ENCODE results near the gene CCNY. TPM values are rescaled to one million over a fixed set of nuclear protein-coding genes. Genes with fewer than 3 reads are reported as not detected.

The CCNY gene
- polyA plus RNA-seq, 2 donors = 15.1 TPM

- Histone ChIP-seq H3K9me3 (ENCODE audit: control insufficient read depth in 2 of 2, insufficient read depth in 1 of 2, low read depth in 1 of 2, low read length in 1 of 2) (no peaks in the 10 kb centered on the region), H3K4me1 (ENCODE audit: control insufficient read depth in 2 of 2, insufficient read depth in 2 of 2, low read length in 1 of 2) (no peaks in the 10 kb centered on the region), H3K27me3 (ENCODE audit: control insufficient read depth in 1 of 2, insufficient read depth in 2 of 2, low read length in 2 of 2) (no peaks in the 10 kb centered on the region), H3K27ac (ENCODE audit: low read depth in 2 of 2, low read length in 1 of 2) (no peak overlapping the region), H3K4me3 (ENCODE audit: low read depth in 1 of 2, low read length in 2 of 2) (no peak overlapping the region), H3K36me3 (ENCODE audit: control insufficient read depth in 2 of 2, insufficient read depth in 2 of 2, low read length in 1 of 2) (peaks cover 0 to 12% of the 10 kb centered on the region in 2 donors)
- 90 to 100% methylated on average over 1 of the region's 1 CpG for WGBS, 2 donors
Measured at GRCh38 chr10:35562427-35562826, 226.1 kb downstream of the CCNY start.

GRCh38 chr10:35563261-35563891 lies 227.1 kb downstream of the CCNY start:
- Histone ChIP-seq H3K27me3 (ENCODE audit: control insufficient read depth in 1 of 2, insufficient read depth in 2 of 2, low read length in 2 of 2) (no peaks in the 10 kb centered on the region), H3K27ac (ENCODE audit: low read depth in 2 of 2, low read length in 1 of 2) (no peak overlapping the region), H3K4me3 (ENCODE audit: low read depth in 1 of 2, low read length in 2 of 2) (no peak overlapping the region), H3K4me1 (ENCODE audit: control insufficient read depth in 2 of 2, insufficient read depth in 2 of 2, low read length in 1 of 2) (no peaks in the 10 kb centered on the region), H3K36me3 (ENCODE audit: control insufficient read depth in 2 of 2, insufficient read depth in 2 of 2, low read length in 1 of 2) (peaks cover 0 to 20% of the 10 kb centered on the region in 2 donors), H3K9me3 (ENCODE audit: control insufficient read depth in 2 of 2, insufficient read depth in 1 of 2, low read depth in 1 of 2, low read length in 1 of 2) (no peaks in the 10 kb centered on the region)
- 44 to 51% methylated on average over 13 of the region's 13 CpGs for WGBS, 2 donors

GRCh38 chr10:35564341-35564968 lies 228.1 kb downstream of the CCNY start:
- no peaks in the 10 kb centered on the region for H3K4me1 ChIP-seq (ENCODE audit: control insufficient read depth in 2 of 2, insufficient read depth in 2 of 2, low read length in 1 of 2)
- no peaks in the 10 kb centered on the region for H3K9me3 ChIP-seq (ENCODE audit: control insufficient read depth in 2 of 2, insufficient read depth in 1 of 2, low read depth in 1 of 2, low read length in 1 of 2)
- WGBS, 2 donors = 75 to 81% methylated on average over 6 of the region's 6 CpGs
- H3K27me3 ChIP-seq (ENCODE audit: control insufficient read depth in 1 of 2, insufficient read depth in 2 of 2, low read length in 2 of 2) = no peaks in the 10 kb centered on the region
- peaks cover 0 to 30% of the 10 kb centered on the region in 2 donors for H3K36me3 ChIP-seq (ENCODE audit: control insufficient read depth in 2 of 2, insufficient read depth in 2 of 2, low read length in 1 of 2)
- no peak overlapping the region for H3K4me3 ChIP-seq (ENCODE audit: low read depth in 1 of 2, low read length in 2 of 2)
- no peak overlapping the region for H3K27ac ChIP-seq (ENCODE audit: low read depth in 2 of 2, low read length in 1 of 2)

- H3K9me3 ChIP-seq (ENCODE audit: control insufficient read depth in 2 of 2, insufficient read depth in 1 of 2, low read depth in 1 of 2, low read length in 1 of 2) = no peaks in the 10 kb centered on the region
- no peaks in the 10 kb centered on the region for H3K27me3 ChIP-seq (ENCODE audit: control insufficient read depth in 1 of 2, insufficient read depth in 2 of 2, low read length in 2 of 2)
- WGBS, 2 donors = 68 to 78% methylated on average over 8 of the region's 8 CpGs
- H3K4me3 ChIP-seq (ENCODE audit: low read depth in 1 of 2, low read length in 2 of 2) = no peak overlapping the region
- H3K27ac ChIP-seq (ENCODE audit: low read depth in 2 of 2, low read length in 1 of 2) = no peak overlapping the region
- no peaks in the 10 kb centered on the region for H3K4me1 ChIP-seq (ENCODE audit: control insufficient read depth in 2 of 2, insufficient read depth in 2 of 2, low read length in 1 of 2)
- H3K36me3 ChIP-seq (ENCODE audit: control insufficient read depth in 2 of 2, insufficient read depth in 2 of 2, low read length in 1 of 2) = peaks cover 4 to 30% of the 10 kb centered on the region in 2 donors
Measured at GRCh38 chr10:35565602-35566081, 229.3 kb downstream of the CCNY start.

- Histone ChIP-seq H3K9me3 (ENCODE audit: control insufficient read depth in 2 of 2, insufficient read depth in 1 of 2, low read depth in 1 of 2, low read length in 1 of 2) (no peaks in the 10 kb centered on the region), H3K36me3 (ENCODE audit: control insufficient read depth in 2 of 2, insufficient read depth in 2 of 2, low read length in 1 of 2) (peaks cover 4 to 31% of the 10 kb centered on the region in 2 donors), H3K27ac (ENCODE audit: low read depth in 2 of 2, low read length in 1 of 2) (no peak overlapping the region), H3K4me3 (ENCODE audit: low read depth in 1 of 2, low read length in 2 of 2) (no peak overlapping the region), H3K27me3 (ENCODE audit: control insufficient read depth in 1 of 2, insufficient read depth in 2 of 2, low read length in 2 of 2) (no peaks in the 10 kb centered on the region), H3K4me1 (ENCODE audit: control insufficient read depth in 2 of 2, insufficient read depth in 2 of 2, low read length in 1 of 2) (no peaks in the 10 kb centered on the region)
- 93 to 96% methylated on average over 6 of the region's 6 CpGs for WGBS, 2 donors
Measured at GRCh38 chr10:35567951-35568350, 231.6 kb downstream of the CCNY start.

- Histone ChIP-seq H3K27me3 (ENCODE audit: control insufficient read depth in 1 of 2, insufficient read depth in 2 of 2, low read length in 2 of 2) (no peaks in the 10 kb centered on the region), H3K36me3 (ENCODE audit: control insufficient read depth in 2 of 2, insufficient read depth in 2 of 2, low read length in 1 of 2) (peaks cover 4 to 31% of the 10 kb centered on the region in 2 donors), H3K4me3 (ENCODE audit: low read depth in 1 of 2, low read length in 2 of 2) (no peak overlapping the region), H3K9me3 (ENCODE audit: control insufficient read depth in 2 of 2, insufficient read depth in 1 of 2, low read depth in 1 of 2, low read length in 1 of 2) (no peaks in the 10 kb centered on the region), H3K27ac (ENCODE audit: low read depth in 2 of 2, low read length in 1 of 2) (no peak overlapping the region), H3K4me1 (ENCODE audit: control insufficient read depth in 2 of 2, insufficient read depth in 2 of 2, low read length in 1 of 2) (no peaks in the 10 kb centered on the region)
- WGBS, 2 donors = 93 to 95% methylated on average over 20 of the region's 20 CpGs
Measured at GRCh38 chr10:35568483-35569015, 232.2 kb downstream of the CCNY start.

GRCh38 chr10:35569111-35569707 lies 232.9 kb downstream of the CCNY start:
- H3K4me1 ChIP-seq (ENCODE audit: control insufficient read depth in 2 of 2, insufficient read depth in 2 of 2, low read length in 1 of 2) = no peaks in the 10 kb centered on the region
- H3K9me3 ChIP-seq (ENCODE audit: control insufficient read depth in 2 of 2, insufficient read depth in 1 of 2, low read depth in 1 of 2, low read length in 1 of 2) = no peaks in the 10 kb centered on the region
- H3K27me3 ChIP-seq (ENCODE audit: control insufficient read depth in 1 of 2, insufficient read depth in 2 of 2, low read length in 2 of 2) = no peaks in the 10 kb centered on the region
- WGBS, 2 donors = 88 to 91% methylated on average over 19 of the region's 19 CpGs
- H3K4me3 ChIP-seq (ENCODE audit: low read depth in 1 of 2, low read length in 2 of 2) = no peak overlapping the region
- H3K27ac ChIP-seq (ENCODE audit: low read depth in 2 of 2, low read length in 1 of 2) = no peak overlapping the region
- peaks cover 4 to 31% of the 10 kb centered on the region in 2 donors for H3K36me3 ChIP-seq (ENCODE audit: control insufficient read depth in 2 of 2, insufficient read depth in 2 of 2, low read length in 1 of 2)

GRCh38 chr10:35569836-35570235 lies 233.5 kb downstream of the CCNY start:
- H3K27ac ChIP-seq (ENCODE audit: low read depth in 2 of 2, low read length in 1 of 2) = no peak overlapping the region
- H3K9me3 ChIP-seq (ENCODE audit: control insufficient read depth in 2 of 2, insufficient read depth in 1 of 2, low read depth in 1 of 2, low read length in 1 of 2) = no peaks in the 10 kb centered on the region
- H3K4me3 ChIP-seq (ENCODE audit: low read depth in 1 of 2, low read length in 2 of 2) = no peak overlapping the region
- peaks cover 4 to 34% of the 10 kb centered on the region in 2 donors for H3K36me3 ChIP-seq (ENCODE audit: control insufficient read depth in 2 of 2, insufficient read depth in 2 of 2, low read length in 1 of 2)
- H3K4me1 ChIP-seq (ENCODE audit: control insufficient read depth in 2 of 2, insufficient read depth in 2 of 2, low read length in 1 of 2) = no peaks in the 10 kb centered on the region
- WGBS, 2 donors = 90% methylated on average over 4 of the region's 4 CpGs
- H3K27me3 ChIP-seq (ENCODE audit: control insufficient read depth in 1 of 2, insufficient read depth in 2 of 2, low read length in 2 of 2) = no peaks in the 10 kb centered on the region

GRCh38 chr10:35570397-35570796 lies 234.1 kb downstream of the CCNY start:
- Histone ChIP-seq H3K27ac (ENCODE audit: low read depth in 2 of 2, low read length in 1 of 2) (no peak overlapping the region), H3K27me3 (ENCODE audit: control insufficient read depth in 1 of 2, insufficient read depth in 2 of 2, low read length in 2 of 2) (no peaks in the 10 kb centered on the region), H3K36me3 (ENCODE audit: control insufficient read depth in 2 of 2, insufficient read depth in 2 of 2, low read length in 1 of 2) (peaks cover 4 to 33% of the 10 kb centered on the region in 2 donors), H3K4me3 (ENCODE audit: low read depth in 1 of 2, low read length in 2 of 2) (no peak overlapping the region), H3K4me1 (ENCODE audit: control insufficient read depth in 2 of 2, insufficient read depth in 2 of 2, low read length in 1 of 2) (no peaks in the 10 kb centered on the region), H3K9me3 (ENCODE audit: control insufficient read depth in 2 of 2, insufficient read depth in 1 of 2, low read depth in 1 of 2, low read length in 1 of 2) (no peaks in the 10 kb centered on the region)
- WGBS, 2 donors = 87 to 96% methylated on average over 1 of the region's 1 CpG
